CD4-positive, CD25-positive, alpha-beta regulatory T cell (primary cell): ENCODE data around the gene OPCML. TPM values are rescaled to one million over a fixed set of nuclear protein-coding genes. Genes with fewer than 3 reads are reported as not detected.

Source experiments
- ATAC-seq, 2 donors: fragments of 150-1000 bp; cut with Tn5 transposase; one replicate each; pipeline ENCODE4 v1.10.0; 2021; ENCODE audit warnings: low read depth in 2 of 2, moderate number of reproducible peaks in 2 of 2, moderate library complexity in 1 of 2
- DNase-seq, 3 donors: peaks; one replicate each; pipeline versions ENCODE4 v3.0.0 to v3.0.0-alpha.2; 2012 to 2022; ENCODE audit warnings: mixed read lengths in 1 of 3
- H3K27ac ChIP-seq: one replicate; pipeline ENCODE4 v1.7.0; 2013; ENCODE audit warnings: mild to moderate bottlenecking, low read length; ENCODE audit not compliant: insufficient read depth, poor library complexity, severe bottlenecking
- H3K27me3 ChIP-seq: one replicate; pipeline ENCODE4 v1.7.0; 2013; ENCODE audit warnings: low read length; ENCODE audit not compliant: control insufficient read depth, insufficient read depth
- H3K36me3 ChIP-seq: one replicate; pipeline ENCODE4 v1.7.0; 2013; ENCODE audit warnings: mild to moderate bottlenecking, low read length, moderate library complexity; ENCODE audit not compliant: control insufficient read depth, insufficient read depth
- H3K4me1 ChIP-seq: 2 replicates; pipeline ENCODE4 v1.7.0; 2013; ENCODE audit warnings: mild to moderate bottlenecking, low read length; ENCODE audit not compliant: insufficient read depth, control insufficient read depth, poor library complexity, severe bottlenecking
- H3K4me3 ChIP-seq: one replicate; pipeline ENCODE4 v1.7.0; 2013; ENCODE audit warnings: low read depth, mild to moderate bottlenecking, low read length, moderate library complexity
- H3K9me3 ChIP-seq, 2 experiments: 1 replicate in 1 of 2; 2 replicates in 1 of 2; pipeline ENCODE4 v1.7.0; 2013; ENCODE audit warnings: low read length in 2 of 2, mild to moderate bottlenecking in 1 of 2, moderate library complexity in 1 of 2; ENCODE audit not compliant: control insufficient read depth in 2 of 2
- H3K27ac Mint-ChIP-seq, 3 donors: one replicate each; pipeline ENCODE4 v1.8.0; 2020 to 2022; ENCODE audit warnings: mild to moderate bottlenecking in 3 of 3, mixed read lengths in 3 of 3, moderate library complexity in 2 of 3
- H3K27me3 Mint-ChIP-seq: one replicate; pipeline ENCODE4 v1.8.0; 2022; ENCODE audit warnings: mild to moderate bottlenecking, mixed read lengths
- H3K36me3 Mint-ChIP-seq: one replicate; pipeline ENCODE4 v1.8.0; 2020; ENCODE audit warnings: mixed read lengths
- H3K4me1 Mint-ChIP-seq, 4 donors: one replicate each; pipeline ENCODE4 v1.8.0; 2020 to 2022; ENCODE audit warnings: mixed read lengths in 4 of 4, mild to moderate bottlenecking in 1 of 4
- H3K4me3 Mint-ChIP-seq, 4 donors: one replicate each; pipeline ENCODE4 v1.8.0; 2020 to 2022; ENCODE audit warnings: mild to moderate bottlenecking in 4 of 4, mixed read lengths in 4 of 4, moderate library complexity in 3 of 4
- H3K9me3 Mint-ChIP-seq, 7 donors: one replicate each; pipeline ENCODE4 v1.8.0; 2020 to 2022; ENCODE audit warnings: mixed read lengths in 7 of 7, mild to moderate bottlenecking in 3 of 7, moderate library complexity in 2 of 7
- polyA plus RNA-seq, 4 donors: library from polyadenylated mRNA; unstranded; fragments of 300-500 nt; fragmentation: Illumina TruSeq; gene quantifications; one replicate each; pipeline ENCODE4 v1.2.3, GENCODE V29; 2021
- total RNA-seq: library from RNA; stranded (reverse); gene quantifications from one replicate; pipeline ENCODE4 v1.2.3, GENCODE V29; 2022

Gene OPCML
- total and polyA plus RNA-seq, 5 donors from 2014 or later: not detected

GRCh38 chr11:132714859-132715440 is 817.4 kb downstream of the OPCML start:
- Histone ChIP-seq H3K9me3 (no peaks in the 10 kb centered on the region), H3K27me3 (no peaks in the 10 kb centered on the region), H3K4me3 (no peak overlapping the region), H3K4me1 (no peaks in the 10 kb centered on the region), H3K36me3 (no peaks in the 10 kb centered on the region), H3K27ac (no peak overlapping the region)
- DNase-seq: no peak
- no peaks in the 10 kb centered on the region for H3K27me3 Mint-ChIP-seq
- H3K27ac Mint-ChIP-seq: no peak overlapping the region
- no peak for ATAC-seq
- peaks cover 0 to 15% (median 5%) of the 10 kb centered on the region in 4 donors for H3K4me1 Mint-ChIP-seq
- no peak overlapping the region for H3K4me3 Mint-ChIP-seq
- H3K9me3 Mint-ChIP-seq: peaks cover 0 to 3% (median 0%) of the 10 kb centered on the region in 7 donors
- no peaks in the 10 kb centered on the region for H3K36me3 Mint-ChIP-seq

- H3K27ac Mint-ChIP-seq: peak overlapping the region in 1 of 3 donors; percentile 9
Measured at GRCh38 chr11:132712466-132712865, 819.8 kb downstream of the OPCML start.

GRCh38 chr11:132704781-132705375 is 827.4 kb downstream of the OPCML start:
- H3K27me3 Mint-ChIP-seq: peaks cover 4% of the 10 kb centered on the region
- no peaks in the 10 kb centered on the region for H3K9me3 ChIP-seq
- no peak overlapping the region for H3K27ac ChIP-seq
- H3K36me3 ChIP-seq: no peaks in the 10 kb centered on the region
- no peak for ATAC-seq
- no peak overlapping the region for H3K4me3 Mint-ChIP-seq
- H3K27me3 ChIP-seq: no peaks in the 10 kb centered on the region
- no peak overlapping the region for H3K4me3 ChIP-seq
- no peaks in the 10 kb centered on the region for H3K4me1 ChIP-seq
- H3K36me3 Mint-ChIP-seq: no peaks in the 10 kb centered on the region
- peaks cover 0 to 19% (median 10%) of the 10 kb centered on the region in 7 donors for H3K9me3 Mint-ChIP-seq
- H3K4me1 Mint-ChIP-seq: no peaks in the 10 kb centered on the region
- no peak for DNase-seq
- no peak overlapping the region for H3K27ac Mint-ChIP-seq

More at GRCh38 chr11:132712466-132712865, 819.8 kb downstream of the OPCML start:
- H3K27me3 Mint-ChIP-seq: no peaks in the 10 kb centered on the region
- no peak for ATAC-seq
- Histone ChIP-seq H3K4me1 (no peaks in the 10 kb centered on the region), H3K9me3 (no peaks in the 10 kb centered on the region), H3K27me3 (no peaks in the 10 kb centered on the region), H3K36me3 (no peaks in the 10 kb centered on the region), H3K27ac (no peak overlapping the region), H3K4me3 (no peak overlapping the region)
- DNase-seq: no peak
- no peak overlapping the region for H3K4me3 Mint-ChIP-seq
- no peaks in the 10 kb centered on the region for H3K4me1 Mint-ChIP-seq
- peaks cover 0 to 3% (median 0%) of the 10 kb centered on the region in 7 donors for H3K9me3 Mint-ChIP-seq
- no peaks in the 10 kb centered on the region for H3K36me3 Mint-ChIP-seq

GRCh38 chr11:132692891-132693290 is 839.4 kb downstream of the OPCML start:
- no peaks in the 10 kb centered on the region for H3K27me3 Mint-ChIP-seq
- Histone ChIP-seq H3K4me3 (no peak overlapping the region), H3K9me3 (no peaks in the 10 kb centered on the region), H3K27ac (no peak overlapping the region), H3K27me3 (no peaks in the 10 kb centered on the region), H3K4me1 (no peaks in the 10 kb centered on the region), H3K36me3 (no peaks in the 10 kb centered on the region)
- H3K4me3 Mint-ChIP-seq: no peak overlapping the region
- ATAC-seq (no peak), DNase-seq (no peak)
- H3K9me3 Mint-ChIP-seq: peaks cover 0 to 9% (median 4%) of the 10 kb centered on the region in 7 donors
- H3K36me3 Mint-ChIP-seq: no peaks in the 10 kb centered on the region
- H3K27ac Mint-ChIP-seq: no peak overlapping the region
- H3K4me1 Mint-ChIP-seq: no peaks in the 10 kb centered on the region

GRCh38 chr11:132691848-132692550 is 840.3 kb downstream of the OPCML start:
- H3K27ac ChIP-seq: no peak overlapping the region
- H3K27me3 ChIP-seq: no peaks in the 10 kb centered on the region
- H3K27ac Mint-ChIP-seq: no peak overlapping the region
- H3K9me3 ChIP-seq: no peaks in the 10 kb centered on the region
- H3K4me1 Mint-ChIP-seq: no peaks in the 10 kb centered on the region
- no peak for ATAC-seq
- no peaks in the 10 kb centered on the region for H3K27me3 Mint-ChIP-seq
- H3K9me3 Mint-ChIP-seq: peaks cover 0 to 9% (median 4%) of the 10 kb centered on the region in 7 donors
- no peak overlapping the region for H3K4me3 Mint-ChIP-seq
- H3K36me3 ChIP-seq: no peaks in the 10 kb centered on the region
- no peaks in the 10 kb centered on the region for H3K36me3 Mint-ChIP-seq
- no peaks in the 10 kb centered on the region for H3K4me1 ChIP-seq
- DNase-seq: no peak
- H3K4me3 ChIP-seq: no peak overlapping the region

- no peaks in the 10 kb centered on the region for H3K36me3 Mint-ChIP-seq
- no peak overlapping the region for H3K27ac Mint-ChIP-seq
- no peaks in the 10 kb centered on the region for H3K27me3 ChIP-seq
- H3K9me3 ChIP-seq: no peaks in the 10 kb centered on the region
- DNase-seq (no peak), ATAC-seq (no peak)
- H3K4me1 Mint-ChIP-seq: no peaks in the 10 kb centered on the region
- H3K27ac ChIP-seq: no peak overlapping the region
- peaks cover 0 to 5% (median 2%) of the 10 kb centered on the region in 7 donors for H3K9me3 Mint-ChIP-seq
- no peak overlapping the region for H3K4me3 Mint-ChIP-seq
- no peaks in the 10 kb centered on the region for H3K36me3 ChIP-seq
- no peak overlapping the region for H3K4me3 ChIP-seq
- H3K4me1 ChIP-seq: no peaks in the 10 kb centered on the region
- H3K27me3 Mint-ChIP-seq: no peaks in the 10 kb centered on the region
Measured at GRCh38 chr11:132686886-132687285, 845.4 kb downstream of the OPCML start.

- Histone ChIP-seq H3K9me3 (no peaks in the 10 kb centered on the region), H3K4me1 (no peaks in the 10 kb centered on the region), H3K36me3 (no peaks in the 10 kb centered on the region), H3K27me3 (no peaks in the 10 kb centered on the region), H3K27ac (no peak overlapping the region), H3K4me3 (no peak overlapping the region)
- H3K36me3 Mint-ChIP-seq: no peaks in the 10 kb centered on the region
- H3K4me1 Mint-ChIP-seq: no peaks in the 10 kb centered on the region
- ATAC-seq (no peak), DNase-seq (no peak)
- no peak overlapping the region for H3K4me3 Mint-ChIP-seq
- no peaks in the 10 kb centered on the region for H3K27me3 Mint-ChIP-seq
- no peak overlapping the region for H3K27ac Mint-ChIP-seq
- H3K9me3 Mint-ChIP-seq: peaks cover 0 to 5% (median 2%) of the 10 kb centered on the region in 7 donors
Measured at GRCh38 chr11:132685174-132685611, 847.1 kb downstream of the OPCML start.
